Measurements from ENCODE around the gene ENOX1.

DNA sequence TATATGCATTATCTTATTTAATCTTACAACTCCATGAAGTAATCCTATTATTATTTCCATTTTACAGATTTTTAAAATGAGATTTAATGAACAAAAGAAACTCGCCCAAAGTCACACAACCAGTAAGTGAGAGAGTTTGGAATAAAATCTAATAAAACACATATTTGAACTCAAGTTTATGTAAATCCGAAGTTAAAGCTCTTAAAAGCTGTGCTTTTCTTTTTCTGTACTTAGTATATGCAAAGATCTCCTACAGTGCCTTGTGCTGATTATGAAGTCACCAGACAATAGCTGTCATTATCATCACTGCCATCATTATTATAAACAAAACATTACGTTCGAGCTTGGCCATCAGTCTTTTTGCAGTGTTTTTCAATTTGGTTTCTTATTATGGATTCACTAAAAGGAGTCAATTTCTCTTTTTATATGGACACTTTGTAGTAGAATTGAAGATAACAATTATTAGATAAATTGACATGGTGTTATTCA, 29.7 kb upstream of the ENOX1 start:
- no peak for TF ChIP-seq MXI1 (IDR thresholded peaks at IDR 0.05; ENCODE audit: borderline replicate concordance, low read depth, low read length)
- TF ChIP-seq CREB3 (CRISPR knock-in tag; IDR thresholded peaks at IDR 0.05) = no peak

Data from HepG2 (cell line).